ENCODE measurements around the gene PPIF.

PPIF gene

DNA sequence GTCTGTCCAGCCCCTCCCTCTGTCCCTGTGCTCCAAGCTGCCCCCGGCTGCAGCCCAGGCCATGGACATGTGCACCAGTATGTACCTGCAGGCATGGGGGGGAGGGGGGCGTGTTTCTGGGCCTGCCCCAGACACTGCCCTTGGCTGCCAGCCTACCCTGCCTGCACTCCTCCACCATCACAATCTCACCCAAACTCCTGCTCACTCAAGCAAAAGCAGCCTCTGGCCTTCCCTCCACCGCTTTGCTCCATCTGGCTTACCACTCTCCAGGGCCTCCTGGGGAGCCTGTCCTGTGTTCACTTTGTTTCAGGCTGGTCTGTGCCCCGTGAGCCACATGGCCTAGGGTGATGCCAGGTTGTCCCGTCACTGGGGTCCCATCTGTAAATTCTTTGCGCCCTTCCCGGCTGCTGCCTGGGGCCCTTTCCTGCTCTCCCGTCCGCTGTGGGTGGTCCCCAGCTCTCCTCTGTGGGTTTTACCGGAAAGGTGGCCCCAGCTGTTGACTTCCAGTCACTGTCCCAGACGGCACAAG, 33.3 kb upstream of the PPIF start:
- no peak for DNase-seq

DNA sequence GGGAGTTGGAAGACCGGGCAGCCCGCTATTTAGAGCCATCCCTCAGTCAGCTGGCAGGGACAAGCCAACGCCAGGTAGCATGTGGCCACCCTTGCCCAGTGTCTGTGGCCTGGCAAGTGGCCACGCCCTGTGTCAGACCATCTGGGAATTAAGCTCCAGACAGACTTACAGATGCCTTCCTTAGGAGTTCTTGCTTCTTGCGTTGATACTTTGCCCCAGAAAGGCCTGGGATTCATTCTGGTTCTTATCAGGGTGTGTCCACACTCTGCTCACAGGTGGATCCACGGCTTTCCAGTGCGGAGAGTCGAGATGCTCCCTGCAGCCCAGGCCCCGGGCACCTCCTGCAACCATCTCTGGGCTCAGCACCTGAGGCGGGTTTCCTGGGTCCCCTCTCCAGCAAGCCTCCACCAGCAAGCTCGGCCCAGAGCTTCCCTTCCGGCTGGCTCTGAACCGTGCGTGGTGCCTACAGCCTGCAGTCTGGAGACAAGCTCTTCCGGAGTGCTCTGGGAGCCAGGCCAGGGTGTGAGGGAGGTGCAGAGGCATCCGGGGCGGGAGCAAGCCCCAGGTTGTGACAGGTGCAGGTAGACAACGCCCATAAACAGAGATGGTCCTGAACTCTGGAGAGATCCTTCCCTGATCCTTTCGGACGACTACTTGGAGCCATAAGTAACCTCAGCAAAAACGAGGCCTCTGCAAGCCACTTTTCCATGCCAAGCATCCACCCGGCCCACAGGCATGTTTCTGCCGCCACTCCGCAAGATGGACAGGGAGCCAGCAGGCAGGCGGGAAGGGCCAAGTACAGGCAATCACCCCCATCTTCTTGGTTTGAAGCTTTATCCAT, 32.3 kb upstream of the PPIF start:
- no peak for DNase-seq

DNA sequence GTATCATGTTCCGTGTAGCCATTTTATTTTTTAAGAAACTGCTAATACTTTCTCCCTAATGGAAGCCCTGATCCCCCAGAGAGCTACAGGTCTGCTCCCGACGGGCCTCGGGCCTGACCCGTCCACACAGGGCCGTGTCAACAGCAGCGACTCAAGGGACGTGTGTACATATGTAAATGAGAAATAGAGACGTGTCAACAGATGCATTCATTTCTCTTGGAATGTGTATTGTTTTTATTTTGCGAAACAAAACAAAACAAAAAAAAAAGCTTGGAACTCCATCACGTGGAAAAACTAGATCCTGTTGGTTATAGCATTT, 31.7 kb upstream of the PPIF start:
- DNase-seq = no peak

DNA sequence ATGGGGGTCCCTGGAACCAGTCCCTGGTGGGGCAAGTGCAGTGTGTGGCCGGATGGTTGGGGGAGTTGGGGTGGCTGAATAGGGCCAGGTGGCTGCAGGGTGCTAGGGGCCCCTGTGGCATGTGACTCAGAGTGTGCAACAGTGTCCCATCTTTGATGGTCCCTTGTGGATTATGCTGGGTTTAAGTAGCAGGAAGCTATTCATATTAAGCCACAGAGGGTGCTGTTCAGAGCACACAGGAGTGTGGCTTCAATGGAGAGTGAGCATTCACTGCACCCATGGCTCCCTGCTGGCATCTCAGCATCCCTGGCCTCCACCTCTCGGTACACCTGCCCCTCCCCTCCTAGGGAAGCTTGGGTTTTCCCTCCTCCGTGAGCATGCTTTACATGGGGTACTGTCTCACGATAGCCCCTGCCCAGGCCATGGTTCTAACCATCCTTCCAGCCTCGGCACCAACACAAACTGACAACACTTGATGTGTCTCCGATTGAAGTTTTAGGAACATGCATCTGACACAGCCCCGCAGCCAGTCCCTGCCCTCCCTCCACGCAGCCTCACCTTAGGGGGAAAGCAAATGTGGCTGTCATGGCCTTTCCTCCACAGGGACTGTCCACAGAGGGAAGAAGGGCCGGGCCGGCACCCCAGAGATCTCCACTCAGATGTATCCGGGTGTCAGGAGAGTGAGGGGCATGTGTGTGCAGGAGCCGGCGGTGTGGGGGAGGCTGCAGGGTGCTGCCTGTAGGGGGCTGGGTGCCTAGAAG, 30.4 kb upstream of the PPIF start:
- no peak for DNase-seq

DNA sequence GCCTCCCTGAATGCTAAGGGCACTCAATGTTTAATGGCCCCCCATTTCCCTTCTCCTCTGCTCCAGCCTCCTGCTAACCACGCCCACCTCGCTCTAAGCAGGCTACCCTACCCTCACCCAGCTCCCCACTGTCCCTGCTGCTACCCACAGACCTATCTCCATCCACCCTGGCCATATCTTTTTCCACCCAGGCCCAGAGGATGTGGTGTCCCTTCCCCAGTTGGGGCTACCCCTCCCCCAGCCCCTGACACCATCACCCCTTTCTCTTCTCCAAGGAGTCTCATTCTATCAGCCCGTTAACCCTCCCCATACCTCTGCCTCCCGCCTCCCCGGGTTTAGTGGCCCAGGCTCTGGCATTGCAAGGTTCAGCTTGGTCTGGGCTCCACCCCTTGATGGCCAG, 28.9 kb upstream of the PPIF start:
- no peak for DNase-seq

DNA sequence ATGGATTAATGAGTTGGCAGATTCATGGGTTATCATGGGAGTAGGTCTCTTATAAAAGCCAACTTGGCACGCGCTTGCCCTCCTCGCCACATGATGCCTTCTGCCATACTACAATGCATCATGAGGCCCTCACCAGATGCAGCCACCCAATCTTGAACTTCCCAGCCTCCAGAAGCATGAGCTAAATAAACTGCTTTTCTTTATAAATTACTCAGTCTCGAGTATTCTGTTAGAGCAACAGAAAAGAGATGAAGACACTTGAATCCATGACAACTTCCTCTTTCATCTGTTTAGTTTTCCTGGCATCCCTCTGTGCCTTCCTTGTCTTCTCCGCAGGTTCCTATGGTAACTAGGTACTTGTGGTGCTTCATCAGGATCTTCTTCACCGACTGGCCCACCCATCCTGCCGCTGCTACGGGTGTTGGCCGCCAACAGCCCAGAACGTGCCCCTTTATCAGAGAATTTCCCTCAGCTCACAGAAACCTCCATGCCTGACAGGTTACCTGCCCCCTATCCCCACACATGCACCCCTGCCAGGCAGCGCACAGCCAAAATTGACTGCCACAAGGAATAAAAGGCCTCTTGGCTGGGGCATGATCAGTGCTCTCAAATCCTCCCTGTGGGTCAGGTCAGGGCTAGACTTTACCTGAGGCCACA, 28.0 kb upstream of the PPIF start:
- DNase-seq = no peak

DNA sequence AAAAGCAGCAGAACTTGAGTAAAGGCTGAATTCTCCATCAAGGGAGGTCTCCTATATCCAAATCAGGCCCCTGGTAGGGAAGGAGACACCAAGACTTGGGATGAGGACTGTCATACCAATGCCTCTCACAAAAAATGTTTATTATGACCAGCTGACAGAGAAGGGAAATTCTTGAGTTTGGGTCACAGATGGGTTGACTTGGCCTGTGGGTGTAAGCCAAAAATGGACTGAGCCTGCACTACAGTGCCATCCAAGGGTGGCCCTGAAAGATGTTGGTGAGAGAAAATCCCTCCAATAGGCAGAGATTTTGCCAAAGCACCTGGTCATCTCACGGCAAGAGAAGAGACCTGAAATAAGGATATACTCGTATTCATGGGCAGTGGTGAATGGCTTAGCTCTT, 27.0 kb upstream of the PPIF start:
- no peak for DNase-seq

DNA sequence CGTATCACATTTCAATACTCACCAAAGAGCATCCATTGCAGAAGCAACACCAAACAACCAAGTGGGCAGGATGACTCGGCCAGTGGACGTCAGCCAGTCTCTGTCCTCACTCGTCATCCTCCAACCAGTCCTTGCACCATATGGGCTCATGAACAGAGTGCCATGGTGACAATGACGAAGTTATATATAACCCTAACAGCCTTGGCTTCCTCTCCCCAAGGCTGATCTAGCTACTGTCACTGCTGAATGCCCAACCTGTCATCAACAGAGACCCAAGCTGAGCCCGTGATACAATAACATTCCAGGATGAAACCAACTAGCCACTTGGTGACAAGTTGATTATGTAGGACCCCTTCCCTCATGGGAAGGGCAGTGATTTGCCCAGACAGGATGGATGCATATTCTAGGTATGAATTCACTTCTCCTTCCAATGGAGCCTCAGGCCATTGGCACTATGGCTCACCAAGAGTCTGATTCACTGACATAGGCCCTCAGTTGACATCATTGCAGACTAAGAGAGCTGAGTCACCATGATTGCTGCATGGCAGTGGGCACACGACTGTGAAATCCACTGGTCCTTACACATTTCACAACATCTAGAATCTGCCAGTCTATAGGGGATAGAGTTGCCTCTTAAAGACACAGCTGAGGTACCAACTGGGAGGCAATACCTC, 26.3 kb upstream of the PPIF start:
- no peak for DNase-seq

DNA sequence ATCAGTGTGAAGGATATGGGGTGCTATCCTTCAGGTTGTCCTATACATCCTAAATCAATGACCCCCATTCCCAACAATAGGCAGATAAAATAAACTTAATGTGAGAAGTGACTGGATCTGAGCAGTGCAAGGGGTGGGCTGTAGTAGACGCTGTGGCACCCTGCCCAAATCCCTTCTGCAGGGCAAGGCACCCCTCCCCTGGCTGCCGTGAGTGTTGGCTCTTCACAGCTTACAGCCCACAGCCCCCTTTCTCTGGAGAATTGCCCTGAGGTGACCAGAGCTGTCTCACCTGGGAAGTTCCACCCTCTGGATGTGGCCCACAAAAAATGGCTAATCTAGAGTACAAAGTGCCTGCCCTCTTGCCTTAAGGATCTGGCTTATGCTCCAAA, 25.8 kb upstream of the PPIF start:
- no peak for DNase-seq

DNA sequence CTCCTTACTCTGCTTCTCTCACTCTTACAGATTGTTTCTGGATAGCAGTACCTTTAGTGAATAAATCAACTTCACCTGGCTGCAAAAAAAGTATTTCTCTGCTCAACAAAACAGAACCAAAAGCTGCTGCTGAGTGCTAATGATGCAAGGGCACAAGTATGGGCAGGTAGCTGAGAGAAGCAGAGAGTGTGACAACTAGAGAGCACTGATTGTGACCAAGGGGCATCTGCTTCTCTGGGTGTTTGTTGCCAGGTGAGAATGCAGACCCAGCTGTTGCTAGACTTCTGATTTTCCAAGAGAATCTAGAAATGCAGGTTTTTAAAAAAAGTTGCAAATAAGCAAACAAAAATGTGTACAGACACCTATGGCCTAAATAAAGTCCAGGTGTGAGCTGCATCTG, 25.3 kb upstream of the PPIF start:
- DNase-seq = no peak

DNA sequence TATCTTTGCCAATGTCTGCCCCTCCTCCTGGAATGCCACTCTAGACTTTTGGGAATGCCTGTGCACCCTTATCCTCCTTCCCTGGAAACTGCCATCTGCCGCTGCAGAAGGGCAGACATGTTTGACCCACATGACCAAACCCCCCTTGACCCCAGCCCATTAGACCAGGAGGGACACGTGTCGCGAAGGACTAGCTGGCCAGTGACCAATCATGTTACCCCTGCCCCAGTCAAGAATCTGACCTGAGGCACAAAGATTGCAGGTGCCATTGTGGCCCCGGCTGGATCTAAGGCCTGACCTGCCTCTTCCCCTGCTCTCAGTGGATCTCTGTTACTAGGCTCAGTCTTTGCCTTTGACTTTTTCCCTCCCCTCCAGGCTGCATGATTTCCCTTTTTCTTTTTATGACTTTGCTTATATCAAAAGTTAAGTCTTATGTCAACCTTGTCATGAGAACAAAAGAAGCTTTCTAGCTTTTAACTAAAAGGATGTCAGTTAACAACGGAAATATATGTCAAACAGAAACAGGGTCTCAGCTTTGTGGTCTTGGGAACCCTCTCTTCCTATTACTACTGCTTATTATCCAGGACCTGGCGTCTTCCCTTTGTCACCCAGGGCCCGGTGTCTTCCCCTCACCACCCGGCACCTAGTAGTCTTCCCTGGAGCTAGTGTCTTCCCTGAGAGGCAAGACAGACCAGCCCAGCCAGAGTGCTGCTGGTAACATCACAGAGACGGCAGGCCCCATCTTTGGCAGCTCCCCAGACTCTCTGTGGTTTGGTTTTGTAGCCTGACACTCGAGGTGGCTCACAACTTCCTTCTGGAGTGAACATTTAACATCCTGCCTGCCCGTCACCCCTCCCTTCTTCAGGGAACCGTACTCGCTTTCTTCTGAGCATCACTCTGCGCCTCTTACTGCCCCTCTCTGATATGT, 24.4 kb upstream of the PPIF start:
- DNase-seq = no peak

DNA sequence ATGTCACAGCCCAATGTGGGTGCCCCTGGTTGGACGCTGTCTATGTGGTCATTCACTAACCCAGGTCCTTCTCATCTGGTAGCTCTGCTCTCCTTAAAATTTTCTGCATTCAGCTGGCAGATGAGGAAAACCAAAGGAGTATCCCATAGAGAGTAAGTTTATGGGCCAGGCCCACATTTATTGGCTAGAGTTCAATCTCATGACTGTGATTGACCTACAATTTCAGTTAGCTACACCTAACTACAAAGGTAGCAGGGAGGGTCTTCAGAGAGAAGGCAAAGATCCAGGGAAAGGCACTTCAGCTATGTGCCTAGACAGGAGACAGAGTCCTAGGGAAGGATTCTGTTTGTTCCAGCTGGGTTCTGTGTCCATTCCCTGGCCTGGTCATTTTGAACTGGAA, 23.7 kb upstream of the PPIF start:
- no peak for DNase-seq

DNA sequence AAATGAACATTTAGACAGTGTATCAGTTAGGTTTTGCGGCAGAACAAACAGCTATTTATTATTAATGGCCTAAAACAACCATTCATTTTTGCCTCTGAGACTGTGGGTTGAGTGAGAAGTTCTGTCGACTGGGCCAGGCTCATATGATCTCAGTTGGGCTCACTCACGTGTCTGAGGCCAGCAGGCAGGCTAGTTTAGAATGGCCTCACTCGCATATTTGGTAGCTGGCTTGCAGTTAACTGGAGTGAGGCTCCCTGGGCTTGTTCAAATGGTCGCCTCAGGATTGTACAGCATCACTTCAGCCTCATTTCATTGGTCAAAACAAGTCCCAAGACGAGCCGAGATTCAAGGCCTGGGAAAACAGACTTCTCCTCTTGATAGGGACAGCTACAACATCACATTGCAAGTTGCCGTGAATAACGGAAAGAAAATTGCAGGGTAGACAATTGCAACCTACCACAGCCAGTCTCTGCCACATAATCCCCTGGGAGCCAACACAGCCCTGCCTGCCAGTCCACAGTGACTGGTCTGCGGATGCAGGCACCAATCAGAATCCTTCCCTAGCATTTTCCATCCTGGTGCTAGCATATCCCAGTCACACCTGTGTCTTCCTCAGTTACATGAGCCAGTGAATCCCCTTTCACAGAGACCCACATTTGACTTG, 23.1 kb upstream of the PPIF start:
- no peak for DNase-seq

DNA sequence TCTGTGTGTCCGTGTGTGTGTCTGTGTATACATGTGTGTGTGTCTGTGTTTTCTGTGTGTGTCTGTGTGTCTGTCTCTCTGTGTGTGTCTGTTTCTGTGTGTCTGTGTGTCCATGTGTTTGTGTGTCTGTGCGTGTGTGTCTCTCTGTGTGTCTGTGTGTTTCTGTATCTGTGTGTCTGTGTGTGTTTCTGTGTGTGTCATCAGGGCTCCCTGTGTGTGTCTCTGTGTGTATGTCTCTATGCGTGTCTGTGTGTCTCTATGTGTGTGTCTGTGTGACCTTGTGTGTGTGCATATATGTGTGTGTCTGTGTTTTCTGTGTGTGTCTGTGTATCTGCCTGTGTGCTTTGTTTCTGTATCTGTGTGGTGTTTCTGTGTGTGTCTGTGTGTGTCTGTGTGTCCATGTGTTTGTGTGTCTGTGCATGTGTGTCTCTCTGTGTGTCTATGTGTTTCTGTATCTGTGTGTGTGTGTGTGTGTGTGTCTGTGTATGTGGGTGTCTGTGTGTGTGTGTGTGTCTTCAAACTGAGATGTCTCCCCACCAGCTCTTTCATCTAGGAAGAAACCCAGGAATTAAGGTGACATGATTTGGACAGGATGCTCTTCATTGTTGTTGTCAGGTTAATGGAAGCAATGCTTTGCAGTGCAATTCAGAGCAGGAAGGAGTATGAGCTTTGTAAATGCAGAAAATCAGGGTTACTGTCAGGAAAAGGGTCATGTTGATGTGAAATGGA, 20.7 kb upstream of the PPIF start:
- DNase-seq = no peak

DNA sequence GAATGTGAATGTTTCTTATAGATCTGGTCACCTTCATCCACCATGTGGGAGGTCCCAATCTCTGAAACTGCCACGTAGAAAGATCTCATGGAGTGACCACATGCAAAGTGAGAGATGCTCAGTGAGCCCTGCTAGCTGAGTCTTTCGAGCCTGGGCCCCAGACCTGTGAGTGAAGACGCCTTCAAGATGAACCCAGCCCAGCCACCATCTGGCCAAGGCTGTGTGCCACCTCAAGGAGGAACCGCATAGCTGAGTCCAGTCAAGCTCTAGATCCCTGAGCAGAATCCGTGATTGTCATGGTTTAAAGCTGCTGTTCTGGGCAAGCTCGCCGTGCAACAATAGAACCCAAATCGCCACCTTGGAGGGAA, 20.2 kb upstream of the PPIF start:
- no peak for DNase-seq

DNA sequence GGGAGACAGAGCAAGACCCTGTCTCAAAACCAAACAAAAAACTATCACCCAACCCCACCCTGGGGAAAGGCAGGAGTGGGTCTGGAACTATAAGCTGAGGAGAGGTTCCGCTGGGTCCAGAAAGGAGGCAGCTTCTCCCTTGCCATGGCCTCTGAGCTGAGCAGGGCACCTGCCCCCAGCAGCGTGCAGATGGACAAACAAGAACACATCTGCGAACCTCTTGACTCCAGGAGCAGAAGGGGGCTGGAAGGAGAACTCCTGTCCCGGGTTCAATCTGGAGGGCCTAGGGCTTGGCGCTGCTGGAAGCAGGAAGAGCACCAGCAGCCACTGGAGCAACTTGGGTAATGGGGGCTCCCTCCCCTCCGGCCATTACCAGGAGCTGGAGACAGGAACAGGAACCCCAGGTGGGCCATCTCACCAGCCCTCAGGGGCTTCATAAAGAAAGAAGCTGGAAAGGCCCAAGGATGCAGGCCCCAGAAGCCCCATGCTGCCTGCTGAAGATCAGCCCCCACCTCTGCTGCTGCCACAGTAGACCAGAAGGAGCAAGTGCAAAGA, 19.0 kb upstream of the PPIF start:
- no peak for DNase-seq

DNA sequence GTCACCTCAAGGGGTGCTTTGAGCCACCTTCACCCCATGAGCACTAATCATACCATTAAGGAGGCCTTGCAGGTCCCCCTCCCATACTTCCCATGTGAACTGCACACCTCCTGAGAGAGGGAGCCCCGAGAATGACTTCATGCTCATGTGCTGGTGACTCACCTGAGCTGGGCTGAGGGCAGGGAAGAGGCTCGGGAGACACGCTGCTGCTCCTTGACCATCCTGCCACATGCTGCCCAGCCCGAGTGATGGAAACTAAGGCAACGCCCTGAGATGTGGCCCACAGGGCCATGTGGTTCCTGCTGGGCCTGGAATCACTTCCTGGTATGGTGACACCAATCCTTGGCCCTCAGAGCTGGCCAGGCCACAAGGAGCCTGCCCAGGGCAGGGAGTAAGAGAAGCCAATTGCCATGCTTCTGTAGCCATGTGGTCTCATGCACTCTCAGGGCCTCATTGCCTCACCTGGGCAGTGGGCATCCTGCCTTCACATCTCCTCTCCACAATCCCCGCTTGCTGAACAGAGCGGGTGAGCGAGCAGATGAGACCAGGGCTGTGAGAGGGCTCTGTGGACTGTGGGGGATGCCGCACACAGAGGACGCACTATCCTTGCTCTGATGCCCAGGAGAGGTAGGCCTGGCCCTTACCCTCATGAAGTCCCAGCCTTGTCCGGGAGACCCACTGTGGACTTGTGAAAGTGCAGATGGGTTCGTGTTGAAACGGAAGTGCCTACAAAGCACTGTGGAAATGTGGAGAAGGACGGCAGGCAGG, 18.3 kb upstream of the PPIF start:
- DNase-seq = no peak

DNA sequence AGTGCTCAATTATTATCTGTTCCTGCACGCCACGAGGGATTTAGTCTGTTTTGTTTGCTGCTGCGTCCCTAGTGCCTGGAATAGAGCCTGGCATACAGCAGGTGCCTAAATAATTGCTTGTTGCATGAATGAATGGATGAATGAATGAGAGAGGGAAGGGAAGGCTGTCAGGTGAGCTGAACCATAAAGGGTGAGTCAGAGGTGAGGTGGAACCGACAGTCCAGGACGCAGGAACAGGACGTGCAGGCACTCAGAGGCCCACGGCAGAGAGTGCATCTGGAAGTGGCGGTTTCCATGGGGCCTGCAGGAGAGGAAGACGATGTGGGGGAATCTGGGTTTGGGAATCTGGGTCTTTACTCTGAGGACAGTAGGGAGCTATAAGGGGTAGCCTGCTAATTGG, 17.7 kb upstream of the PPIF start:
- no peak for DNase-seq

DNA sequence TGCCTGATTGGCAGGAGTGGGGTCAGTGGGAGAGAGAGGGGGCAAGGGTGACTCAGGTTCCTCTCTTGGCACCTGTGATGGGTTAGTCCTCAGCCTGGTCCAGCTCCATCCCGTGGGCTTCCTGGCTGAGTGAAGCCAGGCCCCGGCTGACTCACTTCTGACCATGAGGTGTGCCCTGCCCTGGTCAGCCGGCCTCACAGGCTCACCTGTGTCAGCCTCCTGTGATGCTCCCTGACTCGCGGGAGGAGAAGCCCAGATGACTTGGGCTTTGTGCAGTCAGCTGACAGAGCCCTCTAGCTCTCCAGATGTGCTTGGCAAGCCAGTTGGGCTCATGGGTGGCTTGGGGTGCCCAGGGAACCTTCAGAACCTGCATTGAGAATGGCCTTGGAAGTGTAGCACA, 16.0 kb upstream of the PPIF start:
- no peak for DNase-seq

DNA sequence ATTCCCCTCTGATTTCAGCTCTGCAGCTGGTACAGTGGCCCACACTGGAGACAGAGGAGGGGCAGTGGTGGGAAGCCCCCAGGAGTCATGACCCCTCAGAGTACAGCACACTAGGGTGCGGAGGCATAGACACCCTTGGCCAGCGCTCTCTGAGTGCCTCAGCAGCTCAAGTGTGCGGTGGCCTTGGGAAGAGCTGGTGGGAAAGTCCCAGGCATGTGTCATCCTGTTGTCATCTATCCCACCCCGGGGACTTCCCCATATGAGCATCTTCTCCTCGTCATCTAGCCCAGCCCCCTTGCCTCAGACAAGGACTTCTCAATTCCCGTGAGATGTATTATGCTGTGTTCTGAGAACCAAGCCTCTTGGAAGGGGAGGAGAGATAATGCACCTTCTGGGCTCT, 15.6 kb upstream of the PPIF start:
- DNase-seq = no peak

Data from NCI-H1092 (cell line).